IMR-90 (cell line): Measurements from ENCODE around the gene MUC5B. TPM values are rescaled to one million over a fixed set of nuclear protein-coding genes. Genes with fewer than 3 reads are reported as not detected.

Experiments
- ATAC-seq: fragments of 200-7000 bp; cut with Tn5 transposase; 2 replicates; pipeline ENCODE4 v1.9.1; 2020; ENCODE audit warnings: low read depth, mild to moderate bottlenecking, moderate library complexity
- BruUV-seq: library from RNA; stranded (reverse); fragments of 400-500 nt; replicated peaks from 2 replicates; lab custom pipeline; 2021; lab: Mats Ljungman, UMichigan
- CTCF ChIA-PET: fragments of 300-600 bp; formaldehyde crosslinking; extraction: SDS; loops from one replicate; lab custom pipeline; 2021; ENCODE audit warnings: antibody characterized with exemption; lab: Yijun Ruan, JAX
- POLR2A ChIA-PET: fragments of 300-600 bp; sonication (Branson Sonifier 250); formaldehyde crosslinking; loops from one replicate; lab custom pipeline; 2022; ENCODE audit warnings: antibody characterized with exemption; ENCODE audit not compliant: unreplicated experiment; lab: Charles Lee
- DNase-seq: peaks from one replicate; pipeline ENCODE4 v3.0.0; 2013
- H2AFZ ChIP-seq: replicated peaks from 2 replicates; pipeline ENCODE3; 2013; ENCODE audit warnings: low read length, mild to moderate bottlenecking; ENCODE audit not compliant: poor library complexity
- H2AK5ac ChIP-seq: 2 replicates; pipeline ENCODE4 v1.6.1; 2013; ENCODE audit warnings: low read depth, low read length, inconsistent platforms
- H2AK9ac ChIP-seq: replicated peaks from 2 replicates; pipeline ENCODE3; 2013; ENCODE audit warnings: mild to moderate bottlenecking, low read depth, low read length, moderate library complexity; ENCODE audit not compliant: poor library complexity
- H2BK120ac ChIP-seq: 2 replicates; pipeline ENCODE4 v1.6.1; 2013; ENCODE audit warnings: low read depth, low read length, inconsistent platforms
- H2BK15ac ChIP-seq: 3 replicates; pipeline ENCODE4 v1.6.1; 2013; ENCODE audit warnings: low read depth, low read length, inconsistent platforms
- H2BK20ac ChIP-seq: 2 replicates; pipeline ENCODE4 v1.6.1; 2013; ENCODE audit warnings: low read depth, mild to moderate bottlenecking, inconsistent platforms, low read length, moderate library complexity
- H2BK5ac ChIP-seq: 2 replicates; pipeline ENCODE4 v1.6.1; 2013; ENCODE audit warnings: mild to moderate bottlenecking, low read depth, low read length, inconsistent platforms; ENCODE audit not compliant: poor library complexity, severe bottlenecking
- H3K14ac ChIP-seq: replicated peaks from 2 replicates; pipeline ENCODE4 v1.6.1; 2013; ENCODE audit warnings: low read depth, low read length, inconsistent platforms
- H3K18ac ChIP-seq: 2 replicates; pipeline ENCODE4 v1.6.1; 2013; ENCODE audit warnings: low read depth, low read length, control low read depth
- H3K23ac ChIP-seq: 2 replicates; pipeline ENCODE4 v1.6.1; 2013; ENCODE audit warnings: low read depth, low read length, inconsistent platforms
- H3K27ac ChIP-seq: 2 replicates; pipeline ENCODE4 v1.5.1; 2013; ENCODE audit warnings: mild to moderate bottlenecking, control low read depth, low read length; ENCODE audit not compliant: insufficient read depth
- H3K27me3 ChIP-seq: 2 replicates; pipeline ENCODE4 v1.6.1; 2013; ENCODE audit warnings: low read length; ENCODE audit not compliant: control insufficient read depth, insufficient read depth
- H3K36me3 ChIP-seq: 2 replicates; pipeline ENCODE4 v1.6.1; 2013; ENCODE audit warnings: low read length, mixed read lengths; ENCODE audit not compliant: control insufficient read depth, insufficient read depth
- H3K4ac ChIP-seq: 2 replicates; pipeline ENCODE4 v1.6.1; 2013; ENCODE audit warnings: low read depth, low read length, inconsistent platforms
- H3K4me1 ChIP-seq: 2 replicates; pipeline ENCODE4 v1.6.1; 2013; ENCODE audit warnings: low read length, mixed read lengths; ENCODE audit not compliant: control insufficient read depth, insufficient read depth
- H3K4me2 ChIP-seq: 2 replicates; pipeline ENCODE4 v1.6.1; 2013; ENCODE audit warnings: low read depth, mild to moderate bottlenecking, control low read depth, low read length, moderate library complexity
- H3K4me3 ChIP-seq: 2 replicates; pipeline ENCODE4 v1.5.1; 2013; ENCODE audit warnings: low read depth, mild to moderate bottlenecking, control low read depth, low read length, moderate library complexity; ENCODE audit not compliant: insufficient read depth
- H3K56ac ChIP-seq: 2 replicates; pipeline ENCODE4 v1.6.1; 2013; ENCODE audit warnings: low read length, inconsistent platforms; ENCODE audit not compliant: insufficient read depth; ENCODE audit errors: extremely low read depth
- H3K79me1 ChIP-seq, 2 experiments: 2 replicates each; pipeline ENCODE4 v1.6.1; 2013; ENCODE audit warnings: low read length in 2 of 2, inconsistent platforms in 1 of 2, low read depth in 1 of 2
- H3K9ac ChIP-seq: 2 replicates; pipeline ENCODE4 v1.6.1; 2013; ENCODE audit warnings: low read depth, low read length, control low read depth
- H3K9me1 ChIP-seq: 2 replicates; pipeline ENCODE4 v1.6.1; 2013; ENCODE audit warnings: low read length, inconsistent platforms; ENCODE audit not compliant: insufficient read depth
- H3K9me3 ChIP-seq: 2 replicates; pipeline ENCODE4 v1.6.1; 2013; ENCODE audit warnings: low read length; ENCODE audit not compliant: control insufficient read depth, insufficient read depth
- H4K20me1 ChIP-seq: 2 replicates; pipeline ENCODE4 v1.6.1; 2013; ENCODE audit warnings: low read length, inconsistent platforms; ENCODE audit not compliant: insufficient read depth
- H4K5ac ChIP-seq: 2 replicates; pipeline ENCODE4 v1.6.1; 2013; ENCODE audit warnings: mild to moderate bottlenecking, low read depth, low read length, control low read depth
- H4K8ac ChIP-seq, 2 experiments: 2 replicates each; pipeline ENCODE4 v1.6.1; 2013; ENCODE audit warnings: low read depth in 2 of 2, low read length in 2 of 2, control low read depth in 1 of 2, inconsistent platforms in 1 of 2
- H4K91ac ChIP-seq: 2 replicates; pipeline ENCODE4 v1.6.1; 2013; ENCODE audit warnings: low read depth, low read length, inconsistent platforms; ENCODE audit not compliant: insufficient read depth
- BHLHE40 ChIP-seq: fragments of 150-350 bp; IDR thresholded peaks from 2 replicates; pipeline ENCODE4 v1.6.1; 2016; ENCODE audit warnings: mild to moderate bottlenecking, low read depth, low read length
- CEBPB ChIP-seq: IDR thresholded peaks from 2 replicates; pipeline ENCODE4 v1.6.1; 2012; ENCODE audit warnings: low read depth, low read length, improper control_type of control experiment
- CHD1 ChIP-seq: IDR thresholded peaks from 2 replicates; pipeline ENCODE4 v1.6.1; 2012; ENCODE audit warnings: low read depth, low read length, improper control_type of control experiment
- FOS ChIP-seq: fragments of 150-350 bp; IDR thresholded peaks from 2 replicates; pipeline ENCODE4 v1.6.1; 2016; ENCODE audit warnings: low read depth, low read length
- MAFK ChIP-seq: IDR thresholded peaks from 2 replicates; pipeline ENCODE4 v1.6.1; 2012; ENCODE audit warnings: low read depth, low read length, improper control_type of control experiment
- MAZ ChIP-seq: IDR thresholded peaks from 2 replicates; pipeline ENCODE4 v1.6.1; 2012; ENCODE audit warnings: low read depth, mild to moderate bottlenecking, low read length, improper control_type of control experiment, moderate library complexity, borderline replicate concordance
- NFE2L2 ChIP-seq: fragments of 150-350 bp; IDR thresholded peaks from 2 replicates; pipeline ENCODE4 v1.6.1; 2016; ENCODE audit warnings: low read depth, mild to moderate bottlenecking, low read length
- RAD21 ChIP-seq: IDR thresholded peaks from 2 replicates; pipeline ENCODE4 v1.6.1; 2012; ENCODE audit warnings: low read length, improper control_type of control experiment
- RCOR1 ChIP-seq: IDR thresholded peaks from 2 replicates; pipeline ENCODE4 v1.6.1; 2012; ENCODE audit warnings: mild to moderate bottlenecking, low read length, improper control_type of control experiment; ENCODE audit not compliant: insufficient replicate concordance
- RFX5 ChIP-seq: IDR thresholded peaks from 2 replicates; pipeline ENCODE4 v1.8.0; 2012; ENCODE audit warnings: low read depth, mild to moderate bottlenecking, low read length, moderate library complexity
- SMC3 ChIP-seq: fragments of 150-350 bp; IDR thresholded peaks from 2 replicates; pipeline ENCODE4 v1.6.1; 2016; ENCODE audit warnings: low read depth, mild to moderate bottlenecking, antibody characterized with exemption, low read length, moderate library complexity
- WGBS, 2 experiments: methylation state at CpG; one replicate each; pipeline versions ENCODE4 v1.1.5 to v1.1.7; 2013; ENCODE audit warnings: missing lambda C conversion rate in 2 of 2; ENCODE audit not compliant: insufficient read length in 1 of 2; ENCODE audit errors: extremely low coverage in 2 of 2; 5-methylcytosine and 5-hydroxymethylcytosine counted together
- dilution Hi-C: fragments of 300-500 bp; cut with HindIII; formaldehyde crosslinking; loops from one replicate; pipeline ENCODE4 v1.14.3; 2018; ENCODE audit warnings: low sequenced_read_pairs; ENCODE audit not compliant: unreplicated experiment
- in situ Hi-C: fragments of 300-500 bp; cut with MboI; formaldehyde crosslinking; loops from 3 replicates; pipeline ENCODE4 v1.14.3; 2019; ENCODE audit warnings: low sequenced_read_pairs, inconsistent platforms, mixed read lengths
- intact Hi-C: fragments of 100-400 bp; cut with micrococcal nuclease; formaldehyde crosslinking; loops from 2 replicates; pipeline ENCODE4 v1.10.0; 2022
- polyA plus RNA-seq, 3 experiments: library from polyadenylated mRNA; depleted of rRNA; stranded (reverse); fragments of >200 nt; gene quantifications; 2 replicates each; pipeline ENCODE4 v1.2.3, GENCODE V29; 2012; ENCODE audit warnings: low replicate concordance in 1 of 3
- total RNA-seq: library from RNA; depleted of rRNA; stranded (reverse); fragments of >200 nt; gene quantifications from 2 replicates; pipeline ENCODE4 v1.2.3, GENCODE V29; 2012
- TF ChIP-seq, protein P1 (sequence below): conservative IDR thresholded peaks from 2 replicates; pipeline ENCODE4 v1.5.1; 2012; ENCODE audit warnings: mild to moderate bottlenecking, low read depth, low read length, improper control_type of control experiment
- TF ChIP-seq, protein P2 (sequence below): fragments of 150-350 bp; IDR thresholded peaks from 2 replicates; pipeline ENCODE4 v1.6.1; 2017; ENCODE audit warnings: mild to moderate bottlenecking, antibody characterized with exemption, low read length, low read depth
- TF ChIP-seq, protein P3 (sequence below): fragments of 150-350 bp; IDR thresholded peaks from 2 replicates; pipeline ENCODE4 v1.6.1; 2016; ENCODE audit warnings: low read depth, mild to moderate bottlenecking, low read length, moderate library complexity, borderline replicate concordance

The MUC5B gene
- total and polyA plus RNA-seq, 2 of the 4 experiments (the other 2 are of a cell fraction): not detected

DNA sequence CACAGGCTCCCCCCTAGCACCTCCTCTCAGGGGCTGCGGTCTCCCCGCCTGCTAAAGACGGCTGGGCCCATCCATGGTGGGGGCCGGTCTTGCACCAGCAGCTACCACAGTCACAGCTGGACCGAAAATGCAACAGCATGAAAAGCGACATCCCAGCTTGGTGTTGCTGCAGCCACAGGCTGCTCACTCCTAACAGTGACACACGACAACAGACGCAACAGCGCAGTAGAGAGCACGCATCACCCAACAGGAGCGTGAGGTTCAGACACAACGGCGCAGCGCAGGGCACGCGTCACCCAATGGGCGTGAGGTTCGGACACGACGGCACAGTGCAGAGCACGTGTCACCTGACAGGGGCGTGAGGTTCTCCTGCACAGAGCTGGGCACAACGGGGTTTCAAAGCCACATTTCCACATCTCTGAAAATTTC, 62.5 kb downstream of the MUC5B start:
- H3K4me2 ChIP-seq: no peak overlapping the region
- no peak overlapping the region for H3K9ac ChIP-seq
- no peak overlapping the region for H3K4ac ChIP-seq
- no peaks in the 10 kb centered on the region for H3K27me3 ChIP-seq
- ChIA-PET CTCF (no interaction called here), POLR2A (no interaction called here)
- H3K14ac ChIP-seq: no peak overlapping the region
- BruUV-seq: no TSS peak
- no peak overlapping the region for H2BK120ac ChIP-seq
- H4K5ac ChIP-seq: no peak overlapping the region
- H3K79me1 ChIP-seq: peaks cover 3 to 15% of the 10 kb centered on the region in 2 experiments; a peak in 1 of 4 replicates
- ATAC-seq (no peak), DNase-seq (no peak)
- no peaks in the 10 kb centered on the region for H3K9me1 ChIP-seq
- H2BK15ac ChIP-seq: no peak overlapping the region
- peaks cover 12% of the 10 kb centered on the region for H4K20me1 ChIP-seq
- no peak overlapping the region for H3K18ac ChIP-seq
- WGBS, 2 experiments: 94% methylated on average over 5 of the region's 23 CpGs; no CpG with 5 or more reads in 1 of the 2 experiments
- in situ Hi-C loops (no loop called here), dilution Hi-C loops (no loop called here), intact Hi-C loops (no loop called here)
- TF ChIP-seq CEBPB (no peak), RFX5 (no peak), CHD1 (no peak), NFE2L2 (no peak), BHLHE40 (no peak), SMC3 (no peak), FOS (no peak), MAZ (no peak), RCOR1 (no peak), MAFK (no peak), RAD21 (no peak)
- TF ChIP-seq, protein P1, sequence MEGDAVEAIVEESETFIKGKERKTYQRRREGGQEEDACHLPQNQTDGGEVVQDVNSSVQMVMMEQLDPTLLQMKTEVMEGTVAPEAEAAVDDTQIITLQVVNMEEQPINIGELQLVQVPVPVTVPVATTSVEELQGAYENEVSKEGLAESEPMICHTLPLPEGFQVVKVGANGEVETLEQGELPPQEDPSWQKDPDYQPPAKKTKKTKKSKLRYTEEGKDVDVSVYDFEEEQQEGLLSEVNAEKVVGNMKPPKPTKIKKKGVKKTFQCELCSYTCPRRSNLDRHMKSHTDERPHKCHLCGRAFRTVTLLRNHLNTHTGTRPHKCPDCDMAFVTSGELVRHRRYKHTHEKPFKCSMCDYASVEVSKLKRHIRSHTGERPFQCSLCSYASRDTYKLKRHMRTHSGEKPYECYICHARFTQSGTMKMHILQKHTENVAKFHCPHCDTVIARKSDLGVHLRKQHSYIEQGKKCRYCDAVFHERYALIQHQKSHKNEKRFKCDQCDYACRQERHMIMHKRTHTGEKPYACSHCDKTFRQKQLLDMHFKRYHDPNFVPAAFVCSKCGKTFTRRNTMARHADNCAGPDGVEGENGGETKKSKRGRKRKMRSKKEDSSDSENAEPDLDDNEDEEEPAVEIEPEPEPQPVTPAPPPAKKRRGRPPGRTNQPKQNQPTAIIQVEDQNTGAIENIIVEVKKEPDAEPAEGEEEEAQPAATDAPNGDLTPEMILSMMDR: no peak
- TF ChIP-seq, protein P2, sequence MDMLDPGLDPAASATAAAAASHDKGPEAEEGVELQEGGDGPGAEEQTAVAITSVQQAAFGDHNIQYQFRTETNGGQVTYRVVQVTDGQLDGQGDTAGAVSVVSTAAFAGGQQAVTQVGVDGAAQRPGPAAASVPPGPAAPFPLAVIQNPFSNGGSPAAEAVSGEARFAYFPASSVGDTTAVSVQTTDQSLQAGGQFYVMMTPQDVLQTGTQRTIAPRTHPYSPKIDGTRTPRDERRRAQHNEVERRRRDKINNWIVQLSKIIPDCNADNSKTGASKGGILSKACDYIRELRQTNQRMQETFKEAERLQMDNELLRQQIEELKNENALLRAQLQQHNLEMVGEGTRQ: no peak
- TF ChIP-seq, protein P3, sequence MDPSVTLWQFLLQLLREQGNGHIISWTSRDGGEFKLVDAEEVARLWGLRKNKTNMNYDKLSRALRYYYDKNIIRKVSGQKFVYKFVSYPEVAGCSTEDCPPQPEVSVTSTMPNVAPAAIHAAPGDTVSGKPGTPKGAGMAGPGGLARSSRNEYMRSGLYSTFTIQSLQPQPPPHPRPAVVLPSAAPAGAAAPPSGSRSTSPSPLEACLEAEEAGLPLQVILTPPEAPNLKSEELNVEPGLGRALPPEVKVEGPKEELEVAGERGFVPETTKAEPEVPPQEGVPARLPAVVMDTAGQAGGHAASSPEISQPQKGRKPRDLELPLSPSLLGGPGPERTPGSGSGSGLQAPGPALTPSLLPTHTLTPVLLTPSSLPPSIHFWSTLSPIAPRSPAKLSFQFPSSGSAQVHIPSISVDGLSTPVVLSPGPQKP: no peak
- H3K56ac ChIP-seq: no peak overlapping the region
- H3K4me3 ChIP-seq: no peak overlapping the region
- no peak overlapping the region for H2BK20ac ChIP-seq
- H3K9me3 ChIP-seq: no peaks in the 10 kb centered on the region
- no peak overlapping the region for H2BK5ac ChIP-seq
- H3K36me3 ChIP-seq: peaks cover 63% of the 10 kb centered on the region
- H2AFZ ChIP-seq: no peak overlapping the region
- no peak overlapping the region for H2AK5ac ChIP-seq
- H3K27ac ChIP-seq: no peak overlapping the region
- H3K4me1 ChIP-seq: no peaks in the 10 kb centered on the region
- H4K91ac ChIP-seq: no peak overlapping the region
- H3K23ac ChIP-seq: no peak overlapping the region
- H4K8ac ChIP-seq: no peak overlapping the region
- H2AK9ac ChIP-seq: no peak overlapping the region
